ENCODE results near the gene SLX1A.
"Not testable (repeated sequence)": the region's sequence is repeated elsewhere in the genome, so short reads cannot be mapped to it uniquely, and the experiment has no call there.

GRCh38 chr16:30205541-30206236 is 12.0 kb downstream of the SLX1A start:
- not testable (repeated sequence) for TF ChIP-seq CTCF (IDR thresholded peaks at IDR 0.05 in 8 of 11, conservative IDR thresholded peaks at IDR 0.05 in 3 of 11); POLR2A (IDR thresholded peaks at IDR 0.05); POLR2AphosphoS5 (IDR thresholded peaks at IDR 0.05)

All from spleen (tissue), 7 donors.